ENCODE data around the gene GADD45GIP1.
"Not testable (repeated sequence)": the region's sequence is repeated elsewhere in the genome, so short reads cannot be mapped to it uniquely, and the experiment has no call there.

Gene GADD45GIP1

DNA sequence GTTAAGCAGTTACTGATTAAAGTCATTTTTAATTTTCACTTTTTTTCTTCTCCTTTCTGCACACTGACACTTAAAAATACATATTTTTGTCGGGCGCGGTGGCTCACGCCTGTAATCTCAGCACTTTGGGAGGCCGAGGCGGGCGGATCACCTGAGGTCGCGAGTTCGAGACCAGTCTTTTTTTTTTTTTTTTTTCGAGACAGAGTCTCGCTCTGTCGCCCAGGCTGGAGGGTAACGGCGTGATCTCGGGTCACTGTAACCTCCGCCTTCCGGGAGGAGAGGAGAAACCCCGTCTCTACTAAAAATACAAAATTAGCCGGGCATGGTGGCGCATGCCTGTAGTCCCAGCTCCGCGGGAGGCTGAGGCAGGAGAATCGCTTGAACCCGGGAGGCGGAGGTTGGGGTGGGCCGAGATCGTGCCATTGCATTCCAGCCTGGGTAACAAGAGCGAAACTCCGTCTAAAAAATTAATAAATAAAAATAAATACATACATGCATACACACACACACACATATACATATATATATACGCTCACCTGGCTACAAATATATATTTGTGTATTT is 448 bp upstream of the GADD45GIP1 start:
- DNase-seq (ENCODE audit: low spot score), result not testable (repeated sequence)

DNA sequence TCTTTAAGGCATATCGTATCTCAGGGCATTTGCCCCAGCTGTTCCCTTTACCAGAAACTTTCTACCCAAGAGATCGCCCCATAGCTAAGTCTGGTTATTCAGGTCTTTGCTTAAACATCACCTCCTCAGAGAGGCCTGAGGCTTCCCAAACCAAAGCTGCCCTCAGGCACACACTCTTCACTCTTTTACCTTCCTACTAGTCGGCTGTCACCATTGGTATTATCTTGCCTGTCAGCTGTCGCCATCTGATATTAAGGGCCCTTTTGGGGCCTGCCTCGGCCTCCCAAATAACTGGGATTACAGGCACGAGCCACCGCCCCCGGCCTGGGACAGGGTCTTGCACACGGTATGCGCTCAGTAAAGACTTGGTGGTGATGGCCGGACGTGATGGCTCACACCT is 1.0 kb downstream of the GADD45GIP1 start:
- DNase-seq (ENCODE audit: low spot score), result no peak

DNA sequence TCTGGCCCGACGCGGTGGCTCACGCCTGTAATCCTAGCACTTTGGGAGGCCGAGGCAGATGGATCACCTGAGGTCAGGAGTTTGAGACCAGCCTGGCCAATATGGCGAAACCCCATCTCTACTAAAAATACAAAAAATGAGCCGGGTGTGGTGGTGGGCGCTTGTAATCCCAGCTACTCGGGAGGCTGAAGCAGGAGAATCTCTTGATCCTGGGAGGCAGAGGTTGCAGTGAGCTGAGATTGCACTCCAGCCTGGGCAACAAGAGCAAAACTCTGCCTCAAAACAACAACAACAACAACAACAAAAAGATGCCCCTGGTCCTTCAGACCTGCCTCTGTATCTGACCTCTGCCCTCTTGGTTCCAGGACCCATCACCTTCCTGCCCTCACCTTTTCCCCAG is 1.4 kb downstream of the GADD45GIP1 start:
- not testable (repeated sequence) for DNase-seq (ENCODE audit: low spot score)

DNA sequence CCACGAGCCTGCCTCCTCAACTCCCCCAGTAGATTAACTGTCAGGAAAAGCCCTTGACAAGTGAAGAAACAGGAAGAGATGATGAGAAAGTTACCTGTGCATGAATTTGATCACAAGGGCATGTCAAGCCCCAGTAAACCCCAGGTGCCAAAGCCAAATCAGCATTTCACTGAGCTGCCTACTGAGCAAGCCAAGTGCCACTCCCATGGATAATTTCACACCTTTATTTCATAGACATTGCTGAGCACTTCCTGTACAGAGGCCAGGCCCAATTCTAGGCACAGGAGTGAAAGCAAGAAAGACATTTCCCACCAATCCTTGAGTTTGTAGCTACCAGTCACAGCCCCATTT is 2.4 kb downstream of the GADD45GIP1 start:
- DNase-seq (ENCODE audit: low spot score), result no peak

DNA sequence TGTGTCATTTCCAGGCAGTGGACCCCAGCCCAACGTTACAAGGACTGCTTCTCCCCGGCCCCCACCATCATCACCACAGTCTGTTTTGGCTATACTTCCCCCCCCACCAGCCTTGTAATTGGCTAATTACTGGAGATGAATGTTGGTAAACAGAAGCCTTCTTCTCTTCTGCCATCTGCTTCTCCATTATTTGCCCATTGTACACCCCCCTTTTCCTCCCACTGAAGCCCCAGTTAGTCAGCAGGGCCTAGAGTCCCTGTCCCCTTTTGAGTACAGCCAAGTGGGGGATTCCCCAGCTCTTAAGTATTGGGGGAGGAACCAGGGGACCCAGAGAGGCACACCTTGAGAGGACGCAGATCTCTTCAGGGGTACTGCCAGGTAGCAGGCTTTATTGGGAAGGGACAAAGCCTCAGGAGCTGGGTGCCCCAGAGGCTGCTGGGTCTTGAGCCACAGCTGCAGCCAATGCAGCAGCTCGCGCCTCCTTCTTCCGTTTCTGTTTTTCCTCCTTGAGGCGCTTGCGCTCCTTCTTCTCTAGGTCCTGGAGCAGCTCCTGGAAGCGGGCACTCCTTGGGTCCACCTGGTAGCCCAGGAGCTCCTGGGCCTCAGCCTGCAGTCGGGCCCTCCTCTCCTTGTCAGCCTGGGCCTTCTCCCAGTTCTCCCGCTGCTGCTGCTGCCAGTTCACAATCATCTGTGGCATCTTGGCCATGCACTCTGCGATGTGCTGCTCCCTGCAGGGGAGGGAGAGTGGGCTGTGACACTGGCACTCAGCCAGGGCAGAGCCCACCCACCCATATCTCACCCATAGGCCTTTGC is 3.0 kb downstream of the GADD45GIP1 start:
- no peak for DNase-seq (ENCODE audit: low spot score)

DNA sequence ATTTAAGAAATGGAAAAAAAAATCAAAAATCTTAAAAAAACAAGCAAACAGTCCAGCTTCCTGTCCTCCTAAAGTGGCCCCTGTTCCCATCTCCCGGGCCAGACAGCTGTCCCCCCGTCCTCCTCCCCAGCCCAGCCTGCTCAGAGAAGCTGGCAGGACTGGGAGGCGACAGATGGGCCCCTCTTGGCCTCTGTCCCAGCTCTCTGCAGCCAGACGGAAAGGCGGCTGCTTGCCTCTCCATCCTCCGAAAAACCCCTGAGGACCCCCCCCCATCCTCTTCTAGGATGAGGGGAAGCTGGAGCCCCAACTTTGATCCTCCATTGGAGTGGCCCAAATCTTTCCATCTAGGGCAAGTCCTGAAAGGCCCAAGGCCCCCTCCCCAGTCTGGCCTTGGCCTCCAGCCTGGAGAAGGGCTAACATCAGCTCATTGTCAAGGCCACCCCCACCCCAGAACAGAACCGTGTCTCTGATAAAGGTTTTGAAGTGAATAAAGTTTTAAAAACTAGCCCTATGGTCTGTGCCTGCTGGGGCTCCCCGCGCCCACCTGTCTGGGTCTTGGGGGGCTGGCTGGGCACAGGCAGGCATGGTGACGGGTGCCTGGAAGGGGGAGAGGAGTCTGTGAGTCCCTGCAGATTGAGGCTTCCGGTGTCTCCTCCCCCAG is 3.8 kb downstream of the GADD45GIP1 start:
- DNase-seq (ENCODE audit: low spot score), result peak; percentile 27

DNA sequence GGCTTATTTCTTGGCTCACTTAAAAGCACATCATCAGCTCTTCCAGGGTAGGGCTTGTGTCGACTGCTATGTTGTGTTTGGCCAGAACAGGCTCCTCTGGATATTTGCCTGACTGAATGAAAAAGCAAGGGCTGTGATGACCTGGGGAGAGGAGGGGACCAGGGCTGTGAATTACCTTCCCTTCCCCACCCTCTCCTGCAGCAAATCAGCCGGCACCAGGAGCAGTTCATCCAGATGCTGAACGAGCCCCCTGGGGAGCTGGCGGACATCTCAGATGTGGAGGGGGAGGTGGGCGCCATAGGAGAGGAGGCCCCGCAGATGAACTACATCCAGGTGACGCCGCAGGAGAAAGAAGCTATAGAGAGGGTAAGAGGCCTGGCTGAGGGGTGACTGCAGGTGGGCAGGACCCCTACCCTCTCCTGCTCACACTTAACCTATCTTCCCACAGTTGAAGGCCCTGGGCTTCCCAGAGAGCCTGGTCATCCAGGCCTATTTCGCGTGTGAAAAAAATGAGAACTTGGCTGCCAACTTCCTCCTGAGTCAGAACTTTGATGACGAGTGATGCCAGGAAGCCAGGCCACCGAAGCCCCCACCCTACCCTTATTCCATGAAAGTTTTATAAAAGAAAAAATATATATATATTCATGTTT is 4.4 kb downstream of the GADD45GIP1 start:
- peak; percentile 83 for DNase-seq (ENCODE audit: low spot score)

DNA sequence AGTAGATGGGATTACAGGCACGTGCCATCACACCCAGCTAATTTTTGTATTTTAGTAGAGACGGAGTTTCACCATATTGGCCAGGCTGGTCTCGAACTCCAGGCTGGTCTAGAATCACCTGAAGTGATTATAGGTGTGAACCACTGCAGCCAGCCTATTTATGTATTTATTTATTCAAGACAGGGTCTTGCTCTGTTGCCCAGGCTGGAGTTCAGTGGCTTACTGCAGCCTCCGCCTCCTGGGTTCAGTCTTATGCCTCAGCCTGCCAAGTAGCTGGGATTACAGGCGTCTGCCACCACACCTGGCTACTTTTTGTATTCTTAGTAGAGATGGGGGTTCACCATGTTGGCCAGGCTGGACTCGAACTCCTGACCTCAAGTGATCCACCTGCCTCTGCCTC is 5.0 kb downstream of the GADD45GIP1 start:
- not testable (repeated sequence) for DNase-seq (ENCODE audit: low spot score)

DNA sequence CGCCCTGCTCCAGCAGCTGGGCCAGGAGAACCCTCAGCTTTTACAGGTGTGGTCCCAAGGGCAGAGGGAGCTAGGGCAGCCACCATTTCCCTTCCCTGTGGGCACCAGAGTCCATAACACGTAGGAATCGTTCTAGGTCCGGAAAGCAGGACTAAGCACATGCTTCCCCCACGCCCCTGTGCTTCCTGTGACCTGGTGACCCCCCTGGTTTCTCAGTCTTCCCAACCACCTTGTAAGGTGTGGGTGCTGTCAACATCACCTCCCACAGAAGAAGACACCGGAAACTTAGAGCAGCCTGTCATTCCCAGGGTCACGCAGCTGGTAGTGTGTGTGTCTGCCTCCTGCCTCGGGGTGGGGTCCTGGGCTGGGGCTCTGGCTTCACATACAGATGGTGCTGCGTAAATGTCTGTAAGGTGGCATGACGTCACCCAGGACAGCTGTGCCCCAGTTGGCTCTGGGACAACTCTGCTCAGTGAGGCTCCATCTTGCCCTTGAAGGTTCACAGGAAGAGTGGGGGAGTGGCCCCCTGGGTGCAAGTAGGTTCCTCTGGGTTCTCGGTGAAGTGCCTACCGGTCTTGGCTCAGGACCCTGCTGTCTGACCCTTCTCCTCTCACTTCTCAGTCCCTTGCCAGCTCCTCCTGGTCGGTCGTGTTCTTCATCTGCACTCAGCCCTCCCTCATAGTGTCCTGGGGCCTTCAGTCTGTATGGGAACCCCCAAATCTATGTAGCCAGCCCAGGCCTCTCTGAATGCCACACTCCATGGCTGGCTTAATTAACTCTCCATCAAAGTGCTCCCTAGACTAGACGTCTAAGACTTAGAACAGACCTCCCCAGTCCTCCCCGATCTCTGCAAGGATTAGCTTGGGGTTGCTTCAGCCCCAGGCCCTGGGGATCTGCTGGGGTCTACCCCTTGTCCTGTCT is 7.4 kb downstream of the GADD45GIP1 start:
- no peak for DNase-seq (ENCODE audit: low spot score)

DNA sequence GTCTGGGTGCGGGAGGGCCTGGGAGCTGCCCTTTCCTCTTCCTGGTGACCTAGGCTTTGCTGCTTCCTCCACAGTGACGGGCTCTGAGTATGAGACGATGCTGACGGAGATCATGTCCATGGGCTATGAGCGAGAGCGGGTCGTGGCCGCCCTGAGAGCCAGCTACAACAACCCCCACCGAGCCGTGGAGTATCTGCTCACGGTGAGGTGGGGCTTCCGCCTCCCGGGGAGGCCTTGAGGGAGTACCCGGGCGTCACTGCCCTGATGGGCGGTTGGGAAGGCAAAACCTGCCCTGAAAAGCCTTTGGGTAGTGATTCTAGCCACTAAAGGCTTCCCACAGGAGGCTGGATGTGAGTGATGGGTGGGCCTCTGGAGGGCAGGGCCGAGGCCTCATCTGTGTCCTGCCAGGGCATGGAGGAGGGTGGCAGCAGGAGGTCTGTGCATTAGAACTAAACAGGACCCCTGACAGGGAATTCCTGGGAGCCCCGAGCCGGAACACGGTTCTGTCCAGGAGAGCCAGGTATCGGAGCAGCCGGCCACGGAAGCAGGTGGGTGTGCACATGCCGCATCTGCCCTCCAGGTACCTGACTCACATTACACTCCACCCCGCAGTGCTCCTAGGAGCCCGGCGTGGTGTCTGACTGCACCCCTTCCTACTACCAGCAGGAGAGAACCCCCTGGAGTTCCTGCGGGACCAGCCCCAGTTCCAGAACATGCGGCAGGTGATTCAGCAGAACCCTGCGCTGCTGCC is 8.2 kb downstream of the GADD45GIP1 start:
- DNase-seq (ENCODE audit: low spot score), result no peak

DNA sequence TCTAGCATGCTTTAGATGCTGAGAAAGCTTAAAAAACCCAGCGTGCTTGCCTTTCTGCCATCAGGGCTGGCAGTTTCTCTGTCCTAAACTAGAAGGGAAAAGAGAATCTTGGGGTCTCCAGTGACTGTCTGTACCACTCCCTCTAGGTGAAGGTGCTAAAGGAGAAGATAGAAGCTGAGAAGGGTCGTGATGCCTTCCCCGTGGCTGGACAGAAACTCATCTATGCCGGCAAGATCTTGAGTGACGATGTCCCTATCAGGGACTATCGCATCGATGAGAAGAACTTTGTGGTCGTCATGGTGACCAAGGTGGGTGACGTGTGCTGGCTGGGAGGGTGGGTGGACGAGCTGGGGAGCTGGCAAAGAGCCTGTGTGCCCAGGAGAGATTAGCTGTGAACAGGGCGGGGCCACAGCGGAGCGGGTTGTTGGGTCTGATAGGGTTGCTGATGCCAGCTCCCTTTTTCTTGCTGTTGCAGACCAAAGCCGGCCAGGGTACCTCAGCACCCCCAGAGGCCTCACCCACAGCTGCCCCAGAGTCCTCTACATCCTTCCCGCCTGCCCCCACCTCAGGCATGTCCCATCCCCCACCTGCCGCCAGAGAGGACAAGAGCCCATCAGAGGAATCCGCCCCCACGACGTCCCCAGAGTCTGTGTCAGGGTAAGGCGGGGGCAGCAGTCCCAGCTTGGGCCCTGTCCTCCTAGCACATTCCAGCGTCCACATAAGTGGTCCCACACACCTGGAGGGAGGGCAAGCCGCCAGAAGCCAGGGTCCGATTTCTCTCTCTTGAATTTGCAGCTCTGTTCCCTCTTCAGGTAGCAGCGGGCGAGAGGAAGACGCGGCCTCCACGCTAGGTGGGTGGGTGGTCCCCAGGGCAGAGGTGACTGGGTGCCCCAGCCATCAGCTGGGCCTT is 9.1 kb downstream of the GADD45GIP1 start:
- no peak for DNase-seq (ENCODE audit: low spot score)

DNA sequence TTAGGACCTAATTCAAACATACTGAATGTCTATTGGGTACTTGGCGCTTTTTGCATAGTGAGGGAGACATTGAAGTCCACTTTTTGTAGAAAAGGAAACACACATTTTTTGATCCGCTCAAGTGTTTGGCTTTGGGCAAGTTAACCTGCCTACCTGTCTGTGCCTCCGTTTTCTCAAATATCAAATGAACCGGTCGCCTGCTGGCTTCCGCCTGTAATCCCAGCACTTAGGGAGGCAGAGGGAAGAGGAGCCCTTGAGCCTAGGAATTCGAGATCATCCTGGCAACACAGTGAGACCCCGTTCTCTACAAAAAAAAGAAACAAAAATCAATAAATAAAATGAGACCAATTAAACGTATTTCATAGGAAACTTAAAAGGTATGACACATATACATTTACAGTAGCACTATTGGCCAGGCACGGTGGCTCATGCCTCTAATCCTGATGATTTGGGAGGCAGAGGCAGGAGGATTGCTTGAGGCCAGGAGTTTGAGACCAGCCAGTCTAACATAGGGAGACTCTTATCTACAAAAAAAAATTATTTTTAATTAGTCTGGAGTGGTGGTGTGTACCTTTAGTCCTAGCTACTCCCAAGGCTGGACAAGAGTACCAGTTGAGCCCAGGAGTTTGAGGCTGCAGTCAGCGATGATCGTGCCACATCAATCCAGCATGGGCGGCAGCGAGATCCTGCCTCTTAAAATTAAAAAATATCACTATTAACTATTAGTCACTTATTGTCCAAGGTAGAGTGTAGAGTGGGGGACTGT is 10.1 kb downstream of the GADD45GIP1 start:
- no peak for DNase-seq (ENCODE audit: low spot score)

DNA sequence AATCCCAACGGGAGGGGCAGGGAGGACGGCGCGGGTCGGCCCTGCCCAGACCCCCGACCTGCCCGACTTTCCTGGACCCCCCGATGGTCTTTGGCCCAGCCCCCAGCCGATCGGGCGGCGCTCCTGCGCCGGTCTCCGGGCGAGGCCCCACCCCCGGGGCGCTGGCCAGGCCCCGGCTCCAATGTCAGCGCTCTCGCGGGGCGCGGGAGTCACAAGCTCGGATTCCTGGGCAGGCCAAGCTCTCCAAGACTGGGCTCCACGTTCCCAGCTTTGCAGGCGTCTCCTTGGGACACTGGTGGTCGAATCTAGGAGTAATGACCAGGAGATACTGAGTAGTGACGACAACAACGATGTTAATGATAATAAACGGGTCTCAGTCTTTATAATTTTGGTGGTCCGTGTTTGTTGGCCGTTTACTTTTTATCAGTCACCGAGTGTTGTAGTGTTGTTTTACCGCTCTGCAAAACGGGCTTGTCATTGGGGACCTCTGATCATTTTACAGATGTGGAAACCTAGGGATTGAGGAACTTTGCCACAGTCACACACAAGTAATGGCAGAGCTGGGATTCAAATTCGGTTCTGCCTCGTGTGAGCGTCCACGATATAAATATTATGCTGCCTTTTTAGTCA is 10.8 kb downstream of the GADD45GIP1 start:
- peak; percentile 88 for DNase-seq (ENCODE audit: low spot score)

DNA sequence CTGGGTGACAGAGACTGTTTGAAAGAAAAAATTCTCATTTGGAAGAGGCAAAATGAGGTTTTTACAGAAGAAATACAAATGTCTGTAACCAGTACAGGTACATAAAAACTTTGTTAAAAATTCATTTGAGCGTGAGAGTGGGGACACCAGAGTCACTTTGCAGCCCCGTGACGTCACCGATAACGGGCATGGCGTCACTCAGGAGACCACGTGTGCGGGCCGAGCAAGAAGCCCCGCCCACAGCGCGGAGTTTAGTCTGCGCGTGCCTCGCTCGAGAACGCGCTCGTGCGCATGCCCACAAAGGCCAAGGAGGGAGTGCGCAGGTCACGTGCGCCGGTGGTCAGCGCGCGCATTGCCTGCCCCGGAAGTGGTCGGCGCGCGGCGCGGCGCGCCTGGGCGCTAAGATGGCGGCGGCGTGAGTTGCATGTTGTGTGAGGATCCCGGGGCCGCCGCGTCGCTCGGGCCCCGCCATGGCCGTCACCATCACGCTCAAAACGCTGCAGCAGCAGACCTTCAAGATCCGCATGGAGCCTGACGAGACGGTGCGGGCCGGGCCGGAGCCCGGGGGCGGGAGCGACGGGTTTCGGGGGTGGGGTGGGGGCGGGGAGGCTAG is 11.4 kb downstream of the GADD45GIP1 start, which contains the start of gene RAD23A:
RAD23A (plus strand) TSS at position 384 of the 613 bp plus-strand sequence; CDS start at position 471, 87 bp downstream.
- DNase-seq (ENCODE audit: low spot score), result peak; percentile 97

DNA sequence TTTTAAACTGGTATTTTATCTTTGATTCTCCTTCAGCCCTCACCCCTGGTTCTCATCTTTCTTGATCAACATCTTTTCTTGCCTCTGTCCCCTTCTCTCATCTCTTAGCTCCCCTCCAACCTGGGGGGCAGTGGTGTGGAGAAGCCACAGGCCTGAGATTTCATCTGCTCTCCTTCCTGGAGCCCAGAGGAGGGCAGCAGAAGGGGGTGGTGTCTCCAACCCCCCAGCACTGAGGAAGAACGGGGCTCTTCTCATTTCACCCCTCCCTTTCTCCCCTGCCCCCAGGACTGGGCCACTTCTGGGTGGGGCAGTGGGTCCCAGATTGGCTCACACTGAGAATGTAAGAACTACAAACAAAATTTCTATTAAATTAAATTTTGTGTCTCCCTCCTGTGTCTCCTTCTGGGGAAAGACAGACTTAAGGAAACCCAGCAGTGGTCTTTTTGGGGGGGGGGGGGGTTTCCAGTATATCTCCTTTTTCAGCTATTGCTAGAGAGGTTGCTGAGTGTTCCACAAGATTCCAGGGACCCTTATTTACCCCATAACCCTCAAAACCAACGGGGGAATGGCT is 12.8 kb downstream of the GADD45GIP1 start:
- DNase-seq (ENCODE audit: low spot score), result no peak

DNA sequence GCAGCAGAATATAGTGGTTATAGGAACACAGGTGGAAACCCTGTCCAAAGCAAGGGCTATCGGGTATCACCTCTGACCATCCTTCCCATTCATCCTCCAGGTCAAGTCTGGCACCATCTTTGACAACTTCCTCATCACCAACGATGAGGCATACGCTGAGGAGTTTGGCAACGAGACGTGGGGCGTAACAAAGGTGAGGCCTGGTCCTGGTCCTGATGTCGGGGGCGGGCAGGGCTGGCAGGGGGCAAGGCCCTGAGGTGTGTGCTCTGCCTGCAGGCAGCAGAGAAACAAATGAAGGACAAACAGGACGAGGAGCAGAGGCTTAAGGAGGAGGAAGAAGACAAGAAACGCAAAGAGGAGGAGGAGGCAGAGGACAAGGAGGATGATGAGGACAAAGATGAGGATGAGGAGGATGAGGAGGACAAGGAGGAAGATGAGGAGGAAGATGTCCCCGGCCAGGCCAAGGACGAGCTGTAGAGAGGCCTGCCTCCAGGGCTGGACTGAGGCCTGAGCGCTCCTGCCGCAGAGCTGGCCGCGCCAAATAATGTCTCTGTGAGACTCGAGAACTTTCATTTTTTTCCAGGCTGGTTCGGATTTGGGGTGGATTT is 13.5 kb downstream of the GADD45GIP1 start:
- DNase-seq (ENCODE audit: low spot score), result no peak

DNA sequence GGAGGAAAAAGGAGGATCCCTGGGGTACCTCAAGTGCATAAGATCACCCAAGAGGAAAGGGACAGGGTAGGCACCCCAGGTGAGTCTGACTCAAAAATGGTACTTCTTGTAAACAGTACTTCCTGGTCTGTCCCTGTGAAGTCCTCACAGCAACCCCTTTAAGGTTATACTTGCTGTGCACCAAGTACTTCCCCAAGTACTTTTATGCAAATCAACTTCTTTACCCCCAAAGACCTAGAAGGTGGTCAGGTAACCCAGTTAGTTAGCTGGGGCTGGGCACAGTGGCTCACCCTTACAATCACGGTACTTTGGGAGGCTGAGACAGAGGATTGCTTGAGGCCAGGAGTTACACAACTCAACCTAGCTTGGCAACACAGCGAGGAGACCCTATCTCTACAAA is 16.1 kb downstream of the GADD45GIP1 start:
- no peak for DNase-seq (ENCODE audit: low spot score)
